ENCODE data around the gene COX5A. TPM values are rescaled to one million over a fixed set of nuclear protein-coding genes. Genes with fewer than 3 reads are reported as not detected.

The COX5A gene
- total RNA-seq, 1 donor from 2014 or later, result 134 TPM

DNA sequence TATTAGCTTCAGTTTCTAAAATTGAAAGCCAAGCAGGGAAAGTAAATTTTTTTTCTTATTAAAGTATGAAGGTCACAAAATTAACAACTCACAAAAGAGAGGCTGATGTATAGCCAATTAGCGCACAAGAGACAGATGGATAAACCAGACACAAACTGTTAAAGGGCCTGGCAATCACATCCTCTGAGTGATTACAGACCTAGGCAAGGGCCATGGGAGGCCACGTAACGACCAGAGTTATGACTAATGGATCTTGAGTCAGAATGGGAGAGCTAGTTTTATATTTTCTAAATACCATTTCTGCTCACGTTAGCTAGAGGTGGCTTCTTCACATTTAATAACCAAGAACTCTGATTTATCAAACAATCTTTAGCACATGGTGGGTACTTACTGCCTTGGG is 39.7 kb upstream of the COX5A start:
- TF ChIP-seq, protein P1, sequence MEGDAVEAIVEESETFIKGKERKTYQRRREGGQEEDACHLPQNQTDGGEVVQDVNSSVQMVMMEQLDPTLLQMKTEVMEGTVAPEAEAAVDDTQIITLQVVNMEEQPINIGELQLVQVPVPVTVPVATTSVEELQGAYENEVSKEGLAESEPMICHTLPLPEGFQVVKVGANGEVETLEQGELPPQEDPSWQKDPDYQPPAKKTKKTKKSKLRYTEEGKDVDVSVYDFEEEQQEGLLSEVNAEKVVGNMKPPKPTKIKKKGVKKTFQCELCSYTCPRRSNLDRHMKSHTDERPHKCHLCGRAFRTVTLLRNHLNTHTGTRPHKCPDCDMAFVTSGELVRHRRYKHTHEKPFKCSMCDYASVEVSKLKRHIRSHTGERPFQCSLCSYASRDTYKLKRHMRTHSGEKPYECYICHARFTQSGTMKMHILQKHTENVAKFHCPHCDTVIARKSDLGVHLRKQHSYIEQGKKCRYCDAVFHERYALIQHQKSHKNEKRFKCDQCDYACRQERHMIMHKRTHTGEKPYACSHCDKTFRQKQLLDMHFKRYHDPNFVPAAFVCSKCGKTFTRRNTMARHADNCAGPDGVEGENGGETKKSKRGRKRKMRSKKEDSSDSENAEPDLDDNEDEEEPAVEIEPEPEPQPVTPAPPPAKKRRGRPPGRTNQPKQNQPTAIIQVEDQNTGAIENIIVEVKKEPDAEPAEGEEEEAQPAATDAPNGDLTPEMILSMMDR (IDR thresholded peaks at IDR 0.05), result no peak
- Histone ChIP-seq H3K4me3 (no peak overlapping the region), H3K9me3 (no peaks in the 10 kb centered on the region), H3K27me3 (ENCODE audit: low read depth) (no peaks in the 10 kb centered on the region), H3K36me3 (no peaks in the 10 kb centered on the region), H3K4me1 (no peaks in the 10 kb centered on the region), H3K27ac (no peak overlapping the region)
- intact Hi-C loops (cut with DNase I), result no loop called here
- ATAC-seq, result no peak
- no peak for DNase-seq

DNA sequence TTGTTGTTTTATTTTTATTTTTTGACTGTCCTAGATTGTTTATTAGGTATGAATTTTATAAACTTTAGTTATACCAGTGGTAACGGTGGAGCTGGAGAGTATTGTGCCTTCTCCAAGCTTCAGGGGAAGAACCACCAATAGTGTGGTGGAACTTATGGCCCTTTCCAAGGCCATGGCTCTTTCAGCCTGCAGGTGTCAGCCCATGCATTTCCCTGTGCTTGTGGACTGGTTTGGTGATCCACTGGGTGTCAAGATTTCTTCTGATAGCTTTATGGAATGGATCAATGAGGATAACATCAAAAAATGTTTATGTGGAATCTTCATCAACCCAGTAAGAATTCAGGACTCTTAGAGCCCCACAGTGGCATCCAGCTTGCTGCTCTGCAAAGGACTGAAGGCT is 38.3 kb upstream of the COX5A start:
- H3K27ac ChIP-seq, result no peak overlapping the region
- DNase-seq, result no peak
- no peaks in the 10 kb centered on the region for H3K36me3 ChIP-seq
- no peak overlapping the region for H3K4me3 ChIP-seq
- H3K4me1 ChIP-seq, result no peaks in the 10 kb centered on the region
- no peak for ATAC-seq
- intact Hi-C loops (cut with DNase I), result no loop called here
- H3K9me3 ChIP-seq, result no peaks in the 10 kb centered on the region
- TF ChIP-seq, protein P1 (IDR thresholded peaks at IDR 0.05), result no peak
- H3K27me3 ChIP-seq (ENCODE audit: low read depth), result no peaks in the 10 kb centered on the region

DNA sequence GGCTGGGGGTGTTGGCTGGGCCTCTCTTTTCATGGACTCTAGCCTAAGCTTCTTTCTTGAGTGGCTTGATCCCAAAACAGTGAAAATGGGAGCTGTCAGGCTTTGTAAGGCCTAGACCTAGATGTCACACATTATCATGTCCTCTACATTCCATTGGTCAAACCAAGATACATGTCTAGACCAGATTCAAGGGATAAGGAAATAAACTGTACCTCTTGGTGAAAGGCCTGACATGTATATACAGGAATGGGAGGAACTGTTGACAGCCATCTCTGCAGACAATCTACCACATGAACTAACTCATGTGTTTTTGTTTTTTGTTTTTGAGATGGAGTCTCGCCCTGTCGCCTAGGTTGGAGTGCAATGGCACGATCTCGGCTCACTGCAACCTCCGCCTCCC is 29.8 kb upstream of the COX5A start:
- no peaks in the 10 kb centered on the region for H3K9me3 ChIP-seq
- ATAC-seq, result no peak
- H3K36me3 ChIP-seq, result no peaks in the 10 kb centered on the region
- no peak overlapping the region for H3K27ac ChIP-seq
- TF ChIP-seq, protein P1 (IDR thresholded peaks at IDR 0.05), result no peak
- intact Hi-C loops (cut with DNase I), result no loop called here
- H3K4me1 ChIP-seq, result no peaks in the 10 kb centered on the region
- DNase-seq, result no peak
- no peaks in the 10 kb centered on the region for H3K27me3 ChIP-seq (ENCODE audit: low read depth)
- H3K4me3 ChIP-seq, result no peak overlapping the region

DNA sequence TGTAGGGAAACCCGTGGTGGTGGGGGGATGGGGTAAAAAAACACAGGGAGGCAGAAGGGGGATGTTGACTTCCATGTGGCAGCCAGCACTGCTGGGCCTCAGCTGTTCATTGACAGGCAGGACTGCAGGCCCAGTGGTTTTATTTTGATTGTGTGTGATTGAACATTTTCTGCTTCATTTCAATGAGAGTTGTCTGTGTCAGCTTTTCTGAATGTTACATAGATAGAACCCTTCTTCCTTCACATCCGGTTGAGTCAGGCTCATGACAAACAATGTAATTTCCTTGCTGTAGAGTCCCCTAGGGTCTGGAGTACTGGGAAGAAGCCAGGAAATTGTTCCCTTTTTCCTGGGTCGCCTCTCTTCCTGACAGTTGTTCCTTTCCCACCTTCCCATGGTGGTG is 26.9 kb upstream of the COX5A start:
- DNase-seq, result no peak
- TF ChIP-seq, protein P1 (IDR thresholded peaks at IDR 0.05), result no peak
- intact Hi-C loops (cut with DNase I), result no loop called here
- H3K9me3 ChIP-seq, result no peaks in the 10 kb centered on the region
- no peak overlapping the region for H3K4me3 ChIP-seq
- no peak for ATAC-seq
- no peaks in the 10 kb centered on the region for H3K4me1 ChIP-seq
- H3K27ac ChIP-seq, result no peak overlapping the region
- H3K27me3 ChIP-seq (ENCODE audit: low read depth), result no peaks in the 10 kb centered on the region
- no peaks in the 10 kb centered on the region for H3K36me3 ChIP-seq

DNA sequence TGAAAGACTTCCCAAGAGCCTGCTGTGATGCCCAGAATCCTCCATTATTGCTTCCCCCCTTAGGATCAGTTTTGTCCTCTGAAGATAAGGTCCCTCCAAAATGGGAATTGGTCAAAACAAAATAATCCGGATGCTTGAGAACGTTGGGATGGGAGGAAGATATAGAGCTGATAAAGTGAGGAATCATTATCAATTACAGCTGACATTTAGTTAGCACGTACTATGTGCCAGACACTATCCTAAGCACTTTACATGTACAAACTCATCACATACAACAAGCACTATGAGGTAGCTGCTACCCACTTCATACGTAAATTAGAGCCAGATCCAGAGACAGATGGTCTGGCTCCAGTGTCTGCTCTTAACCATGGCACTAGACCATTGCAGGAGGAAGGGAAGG is 25.3 kb upstream of the COX5A start:
- intact Hi-C loops (cut with DNase I), result no loop called here
- no peak overlapping the region for H3K27ac ChIP-seq
- ATAC-seq (no peak), DNase-seq (no peak)
- peaks cover 10% of the 10 kb centered on the region for H3K4me1 ChIP-seq
- TF ChIP-seq, protein P1 (IDR thresholded peaks at IDR 0.05), result no peak
- H3K9me3 ChIP-seq, result no peaks in the 10 kb centered on the region
- no peaks in the 10 kb centered on the region for H3K27me3 ChIP-seq (ENCODE audit: low read depth)
- H3K4me3 ChIP-seq, result no peak overlapping the region
- H3K36me3 ChIP-seq, result no peaks in the 10 kb centered on the region

DNA sequence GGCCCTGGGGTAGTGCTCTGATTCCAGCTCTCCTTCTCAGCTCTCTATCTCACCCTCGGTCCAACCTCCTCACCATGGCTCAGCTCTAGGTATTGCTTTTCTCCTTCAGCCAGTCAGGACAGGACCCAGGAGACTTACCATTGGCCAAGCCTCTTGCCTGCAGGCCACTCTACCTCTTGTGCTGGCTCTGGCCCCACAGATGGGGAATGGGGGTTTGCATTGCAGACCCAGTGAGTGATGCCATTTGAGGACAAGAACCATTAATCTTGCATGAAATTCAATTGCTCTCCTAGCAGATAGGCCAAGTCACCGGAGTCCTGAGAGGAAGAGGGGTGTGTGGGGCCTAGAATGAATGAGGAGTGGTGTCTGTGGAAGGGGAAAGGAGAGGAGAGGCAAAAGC is 24.8 kb upstream of the COX5A start:
- DNase-seq (no peak), ATAC-seq (no peak)
- Histone ChIP-seq H3K36me3 (no peaks in the 10 kb centered on the region), H3K27me3 (ENCODE audit: low read depth) (no peaks in the 10 kb centered on the region), H3K9me3 (no peaks in the 10 kb centered on the region), H3K27ac (no peak overlapping the region), H3K4me3 (no peak overlapping the region), H3K4me1 (peaks cover 16% of the 10 kb centered on the region)
- intact Hi-C loops (cut with DNase I), result no loop called here
- TF ChIP-seq, protein P1 (IDR thresholded peaks at IDR 0.05), result no peak

Data from lower lobe of right lung (tissue), 2 donors.